RCC 7860 (cell line): ENCODE measurements around the gene VIPR2.
"Not testable (repeated sequence)": the region's sequence is repeated elsewhere in the genome, so short reads cannot be mapped to it uniquely, and the experiment has no call there.

ENCODE experiments used
- DNase-seq: peaks from one replicate; pipeline ENCODE4 v3.0.0-alpha.2; 2015; ENCODE audit warnings: low spot score
- FAIRE-seq: peaks from 2 replicates; lab custom pipeline; 2012; peaks lifted over from hg19 to GRCh38; lab: Jason Lieb, UNC

Gene VIPR2

GRCh38 chr7:158998261-158998660 lies 146.4 kb downstream of the VIPR2 start:
- FAIRE-seq, DNase-seq: not testable (repeated sequence)

GRCh38 chr7:158997471-158997870 lies 147.2 kb downstream of the VIPR2 start:
- DNase-seq (no peak), FAIRE-seq (no peak)

GRCh38 chr7:158997110-158997453 lies 147.6 kb downstream of the VIPR2 start:
- DNase-seq (no peak), FAIRE-seq (no peak)

GRCh38 chr7:158996214-158997109 lies 148.2 kb downstream of the VIPR2 start:
- FAIRE-seq (no peak), DNase-seq (no peak)

GRCh38 chr7:158995514-158995913 lies 149.2 kb downstream of the VIPR2 start:
- no peak for DNase-seq
- no peak for FAIRE-seq

GRCh38 chr7:158994687-158995086 lies 150.0 kb downstream of the VIPR2 start:
- DNase-seq = no peak
- FAIRE-seq = no peak

GRCh38 chr7:158993591-158993990 lies 151.1 kb downstream of the VIPR2 start:
- DNase-seq (no peak), FAIRE-seq (no peak)

- FAIRE-seq = no peak
- no peak for DNase-seq
Observed at GRCh38 chr7:158992759-158993158, 151.9 kb downstream of the VIPR2 start.

- FAIRE-seq (no peak), DNase-seq (no peak)
Observed at GRCh38 chr7:158991824-158992621, 152.6 kb downstream of the VIPR2 start.

GRCh38 chr7:158988996-158989395 lies 155.7 kb downstream of the VIPR2 start:
- no peak for FAIRE-seq
- DNase-seq = no peak

GRCh38 chr7:158988302-158988862 lies 156.3 kb downstream of the VIPR2 start:
- DNase-seq (no peak), FAIRE-seq (no peak)

- FAIRE-seq (no peak), DNase-seq (no peak)
Observed at GRCh38 chr7:158987691-158988090, 157.0 kb downstream of the VIPR2 start.

- FAIRE-seq (no peak), DNase-seq (no peak)
Observed at GRCh38 chr7:158985583-158985982, 159.1 kb downstream of the VIPR2 start.

- not testable (repeated sequence) for DNase-seq, FAIRE-seq
Observed at GRCh38 chr7:158984007-158984406, 160.7 kb downstream of the VIPR2 start.

GRCh38 chr7:158982080-158982479 lies 162.6 kb downstream of the VIPR2 start:
- not testable (repeated sequence) for FAIRE-seq, DNase-seq

- no peak for DNase-seq
Observed at GRCh38 chr7:158979635-158980351, 164.9 kb downstream of the VIPR2 start.

GRCh38 chr7:158979023-158979529 lies 165.6 kb downstream of the VIPR2 start:
- no peak for DNase-seq
- no peak for FAIRE-seq

More at GRCh38 chr7:158979635-158980351, 164.9 kb downstream of the VIPR2 start:
- FAIRE-seq = no peak
